K562 treated with DMSO at 1 percent for 48 hours (cell line): ENCODE data around the gene SLC5A9. TPM values are rescaled to one million over a fixed set of nuclear protein-coding genes. Genes with fewer than 3 reads are reported as not detected.

Experiments
- total RNA-seq: library from RNA; unstranded; fragments of 300-600 nt; gene quantifications from 2 replicates; pipeline ENCODE4 v1.2.3, GENCODE V29; 2022; ENCODE audit warnings: low replicate concordance; ENCODE audit errors: extremely low read depth

SLC5A9 gene
- not detected in 2 replicates for total RNA-seq

GRCh38 chr1:48222501-48223242 is at the start of gene SLC5A9:
SLC5A9 (plus strand) TSS chr1:48222716; CDS start chr1:48222737, 21 bp downstream.

Other genes with a start within 250 kb of the SLC5A9 start
- not detected in 2 replicates for gene TRABD2B, start 225.3 kb upstream of the SLC5A9 start, total RNA-seq
- gene SPATA6, start 249.5 kb downstream of the SLC5A9 start, total RNA-seq, result not detected in 2 replicates